HG03432 (cell line): ENCODE data around the gene RAB3IP.
"Not testable (repeated sequence)": the region's sequence is repeated elsewhere in the genome, so short reads cannot be mapped to it uniquely, and the experiment has no call there.

ENCODE experiments used
- ATAC-seq: cut with Tn5 transposase; IDR thresholded peaks from one replicate; pipeline ENCODE4 v1.9.1; 2021; ENCODE audit warnings: mild to moderate bottlenecking, moderate library complexity; ENCODE audit not compliant: unreplicated experiment

Gene RAB3IP

DNA sequence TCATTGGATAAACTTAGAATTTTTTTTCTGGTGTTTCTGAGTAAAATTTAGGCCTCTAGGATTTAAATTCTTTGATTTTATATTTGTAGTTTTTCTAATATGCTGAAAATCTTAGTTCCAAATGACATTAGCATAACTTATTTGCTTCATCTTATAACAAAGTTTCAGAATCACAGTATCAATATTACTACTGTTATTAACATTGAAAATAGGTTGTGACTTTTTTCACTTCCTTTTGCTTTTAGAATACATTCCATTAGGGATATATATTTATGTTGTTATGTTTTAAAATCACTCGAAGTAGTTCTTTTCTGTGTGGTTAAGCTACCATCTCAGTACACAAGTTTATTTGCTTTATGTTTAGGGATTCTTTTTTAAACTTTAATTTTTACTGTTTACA, 12.8 kb downstream of the RAB3IP start:
- no peak for ATAC-seq

- ATAC-seq = no peak
These were observed 16.6 kb downstream of the RAB3IP start for GRCh38 chr12:69755302-69755701.

GRCh38 chr12:69756088-69756755, 17.6 kb downstream of the RAB3IP start:
- ATAC-seq = no peak

DNA sequence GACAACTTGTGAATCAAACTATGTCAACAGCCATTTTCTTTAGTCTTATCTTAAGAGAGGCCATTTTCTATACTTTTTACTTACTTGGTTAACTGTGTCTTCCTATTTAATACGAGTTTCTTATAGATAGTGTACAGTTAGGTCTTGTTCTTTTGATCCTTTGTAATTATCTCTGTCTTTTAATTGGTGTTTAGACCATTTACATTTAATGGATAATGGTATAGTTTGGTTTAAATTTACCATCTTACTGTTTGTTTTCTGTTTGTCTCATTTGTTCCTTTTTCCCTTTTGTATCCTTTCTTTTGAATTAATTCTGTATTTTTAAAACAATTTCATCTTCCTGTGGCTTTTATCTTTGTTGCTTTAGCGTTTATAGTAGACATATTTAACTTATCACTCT, 19.4 kb downstream of the RAB3IP start:
- ATAC-seq = no peak

DNA sequence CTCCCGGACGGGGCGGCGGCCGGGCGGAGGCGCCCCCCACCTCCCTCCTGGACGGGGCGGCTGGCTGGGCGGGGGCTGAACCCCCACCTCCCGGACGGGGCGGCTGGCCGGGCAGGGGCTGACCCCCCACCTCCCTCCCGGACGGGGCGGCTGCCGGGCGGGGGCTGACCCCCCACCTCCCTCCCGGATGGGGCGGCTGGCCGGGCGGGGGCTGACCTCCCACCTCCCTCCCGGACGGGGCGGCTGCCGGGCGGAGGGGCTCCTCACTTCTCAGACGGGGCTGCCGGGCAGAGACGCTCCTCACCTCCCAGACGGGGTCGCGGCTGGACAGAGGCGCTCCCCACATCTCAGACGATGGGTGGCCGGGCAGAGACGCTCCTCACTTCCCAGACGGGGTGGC, 20.9 kb downstream of the RAB3IP start:
- ATAC-seq = not testable (repeated sequence)

DNA sequence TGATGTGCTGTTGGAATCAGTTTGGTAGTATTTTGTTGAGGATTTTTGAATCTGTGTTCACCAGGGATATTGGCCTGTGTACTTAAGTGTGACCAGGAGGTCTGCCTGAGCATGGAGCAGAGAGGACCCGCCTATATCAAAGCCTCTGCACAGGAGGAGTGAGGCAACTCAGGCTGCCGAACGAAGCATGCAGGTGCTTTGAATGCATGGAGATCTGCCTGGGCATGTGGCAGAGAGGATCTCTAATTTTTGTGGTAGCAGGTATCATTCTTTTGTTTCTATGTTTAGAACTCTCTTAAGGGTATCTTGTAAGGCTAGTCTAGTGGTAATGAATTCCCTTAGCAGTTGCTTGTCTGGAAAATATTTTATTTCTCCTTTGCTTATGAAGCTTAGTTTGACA, 26.9 kb downstream of the RAB3IP start:
- ATAC-seq = no peak

- no peak for ATAC-seq
These were observed 27.6 kb downstream of the RAB3IP start for GRCh38 chr12:69766260-69766659.

- peak; percentile 65 for ATAC-seq
These were observed 41.3 kb downstream of the RAB3IP start for GRCh38 chr12:69779928-69780327.

- ATAC-seq = no peak
These were observed 44.7 kb downstream of the RAB3IP start for GRCh38 chr12:69783365-69783764.

GRCh38 chr12:69789351-69789750, 50.7 kb downstream of the RAB3IP start:
- ATAC-seq = no peak

- ATAC-seq = no peak
These were observed 53.9 kb downstream of the RAB3IP start for GRCh38 chr12:69792533-69792932.

GRCh38 chr12:69807101-69807897, 68.6 kb downstream of the RAB3IP start:
- ATAC-seq = not testable (repeated sequence)

- no peak for ATAC-seq
These were observed 72.3 kb downstream of the RAB3IP start for GRCh38 chr12:69810870-69811498.

DNA sequence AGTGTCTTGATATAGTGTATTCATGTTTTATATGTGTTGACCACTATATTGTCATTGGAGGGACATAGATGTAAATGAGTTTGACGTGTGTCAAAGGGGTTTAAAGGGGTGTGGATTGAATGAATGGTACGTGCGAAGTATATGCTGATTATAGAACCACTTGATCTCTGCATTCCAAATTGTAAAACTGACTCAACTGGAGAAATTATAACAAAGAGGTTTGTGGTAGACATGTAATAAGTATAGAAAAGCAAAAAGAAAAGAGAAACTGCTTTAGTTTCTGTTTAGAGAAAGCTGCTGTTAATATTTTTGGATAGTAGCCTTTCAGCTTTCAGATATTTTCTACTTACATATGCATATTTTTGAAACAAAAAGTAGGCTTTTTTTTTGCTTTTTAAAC, 77.4 kb downstream of the RAB3IP start:
- ATAC-seq = peak; percentile 78

GRCh38 chr12:69821032-69821455, 82.4 kb downstream of the RAB3IP start:
- ATAC-seq = no peak

DNA sequence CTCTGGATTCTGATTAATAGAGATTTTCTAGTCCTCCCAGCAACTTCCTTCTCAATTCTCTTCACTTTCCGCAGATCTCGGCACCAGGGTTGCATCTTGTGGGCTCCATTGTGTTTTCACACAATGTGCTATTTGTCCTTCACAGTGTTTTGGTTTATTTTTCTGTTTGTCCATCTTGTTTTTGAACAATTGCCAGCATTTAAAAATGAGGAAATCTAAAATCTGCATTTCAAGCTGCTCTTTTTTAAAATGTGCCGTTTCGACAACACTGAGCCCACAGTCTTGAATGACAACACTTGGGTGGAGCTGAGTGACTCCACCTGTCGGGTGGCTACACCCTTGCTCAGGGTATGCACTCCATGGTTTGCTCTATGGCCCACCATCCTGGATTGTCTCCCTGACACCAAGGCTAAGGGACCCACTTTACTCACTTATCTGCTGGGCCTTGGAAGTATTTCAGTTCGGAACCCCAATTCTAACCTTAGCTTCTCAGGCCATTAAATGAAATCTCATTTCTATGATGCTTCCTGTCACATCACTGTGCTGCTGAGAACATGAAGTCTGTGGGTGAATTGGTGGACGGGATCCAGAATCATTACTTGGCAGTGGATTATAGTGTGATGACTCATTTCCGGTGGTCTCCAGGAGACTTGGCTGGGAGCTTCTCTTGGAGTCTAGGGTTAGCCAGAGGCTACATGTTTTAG, 82.9 kb downstream of the RAB3IP start:
- ATAC-seq = no peak

DNA sequence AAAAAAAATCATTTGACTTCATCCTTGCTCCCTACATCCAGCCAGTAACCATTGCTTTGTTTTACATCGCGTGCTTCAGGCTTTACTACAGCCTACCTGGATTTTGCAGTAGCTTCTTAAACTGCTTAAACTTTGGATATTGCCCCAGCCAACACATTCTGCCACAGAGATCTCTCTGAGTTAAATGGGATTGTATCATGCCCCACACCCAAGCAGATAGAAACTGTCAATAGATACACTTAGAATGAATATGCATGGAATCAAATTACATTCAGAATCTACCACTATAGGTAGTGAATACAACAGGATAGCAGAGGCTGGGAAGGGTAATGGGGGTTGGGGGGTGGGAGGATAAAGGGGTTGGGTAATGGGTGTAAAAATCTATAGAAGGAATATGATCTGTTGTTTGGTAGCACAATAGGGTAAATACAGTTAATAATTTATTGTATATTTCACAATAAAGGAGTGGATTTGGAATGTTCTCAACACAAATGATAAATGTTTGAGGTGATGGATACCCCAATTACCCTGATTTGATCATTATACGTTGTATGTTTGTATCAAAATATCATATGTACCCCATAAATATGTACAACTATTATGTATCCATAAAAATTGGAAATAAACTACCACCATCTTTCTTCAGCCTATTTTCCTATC, 83.7 kb downstream of the RAB3IP start:
- ATAC-seq = no peak

GRCh38 chr12:69824028-69824427, 85.4 kb downstream of the RAB3IP start:
- no peak for ATAC-seq

DNA sequence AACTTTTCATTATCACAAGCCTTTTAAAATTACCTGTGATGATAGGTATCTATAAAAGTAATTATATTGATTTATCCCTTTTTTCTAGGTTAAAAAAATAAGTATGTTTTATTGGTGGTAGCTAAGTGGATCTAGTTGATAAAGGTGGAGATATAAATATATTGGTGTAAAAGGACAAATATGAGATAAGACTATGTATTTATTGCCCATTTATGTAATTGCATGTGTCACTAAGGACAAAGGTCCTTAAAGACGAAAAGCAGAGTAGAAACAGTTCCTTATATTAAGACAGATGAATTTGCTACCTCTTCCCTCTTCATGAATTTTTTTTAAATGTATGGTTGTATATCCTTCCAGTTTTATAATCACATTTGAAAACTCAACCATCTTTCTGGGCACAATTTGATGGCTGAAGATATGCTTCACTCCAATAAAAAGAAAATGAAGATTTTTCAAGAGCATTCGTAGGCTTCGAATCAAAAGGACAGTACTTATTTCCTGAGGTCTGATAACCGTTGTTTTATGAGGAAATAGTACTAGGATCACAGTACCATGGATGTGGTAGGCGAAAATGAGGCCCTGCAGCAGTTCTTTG, 86.4 kb downstream of the RAB3IP start, which contains the start of gene MYRFL:
MYRFL (plus strand) TSS at position 262 of the 595 bp plus-strand sequence; CDS start at position 553, 291 bp downstream.
- no peak for ATAC-seq

DNA sequence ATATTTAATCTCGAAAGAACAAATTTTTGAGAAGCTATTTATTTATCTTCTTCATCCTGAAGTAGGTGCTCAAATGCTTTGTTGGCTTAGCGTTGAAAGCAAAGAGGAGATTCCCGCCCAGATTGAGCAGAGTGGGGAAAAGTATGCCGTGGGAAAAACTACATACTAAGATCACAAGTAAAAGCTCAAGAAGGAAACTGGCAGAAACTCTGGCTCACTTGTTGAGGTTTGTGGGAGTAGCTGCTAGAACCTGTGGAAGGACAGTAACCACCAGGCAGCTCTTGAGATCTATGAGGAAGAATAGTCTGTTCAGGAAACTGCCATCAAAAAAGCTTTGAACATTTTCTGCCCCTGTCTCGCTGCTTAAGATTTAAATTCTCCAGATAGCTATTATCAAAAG, 90.2 kb downstream of the RAB3IP start:
- ATAC-seq = no peak
